SU-DHL-6 (cell line): ENCODE results near the gene LONRF2.

Experiments
- EZH2phosphoT487 ChIP-seq: fragments of 200-600 bp; sonication (generic), shearing (Covaris generic); conservative IDR thresholded peaks from 2 replicates; pipeline ENCODE4 v1.6.1; 2018; ENCODE audit warnings: mild to moderate bottlenecking, antibody characterized with exemption, low read length, moderate library complexity, mixed read lengths
- TF ChIP-seq, protein P1 (sequence below): fragments of 200-600 bp; sonication (generic); IDR thresholded peaks from one replicate; pipeline ENCODE4 v1.5.1; 2017; ENCODE audit warnings: antibody characterized with exemption, mild to moderate bottlenecking, low read length, moderate library complexity; ENCODE audit not compliant: insufficient read depth, poor library complexity, severe bottlenecking

GRCh38 chr2:100302585-100302892 is 19.8 kb downstream of the LONRF2 start:
- no peak for TF ChIP-seq EZH2phosphoT487
- TF ChIP-seq, protein P1, sequence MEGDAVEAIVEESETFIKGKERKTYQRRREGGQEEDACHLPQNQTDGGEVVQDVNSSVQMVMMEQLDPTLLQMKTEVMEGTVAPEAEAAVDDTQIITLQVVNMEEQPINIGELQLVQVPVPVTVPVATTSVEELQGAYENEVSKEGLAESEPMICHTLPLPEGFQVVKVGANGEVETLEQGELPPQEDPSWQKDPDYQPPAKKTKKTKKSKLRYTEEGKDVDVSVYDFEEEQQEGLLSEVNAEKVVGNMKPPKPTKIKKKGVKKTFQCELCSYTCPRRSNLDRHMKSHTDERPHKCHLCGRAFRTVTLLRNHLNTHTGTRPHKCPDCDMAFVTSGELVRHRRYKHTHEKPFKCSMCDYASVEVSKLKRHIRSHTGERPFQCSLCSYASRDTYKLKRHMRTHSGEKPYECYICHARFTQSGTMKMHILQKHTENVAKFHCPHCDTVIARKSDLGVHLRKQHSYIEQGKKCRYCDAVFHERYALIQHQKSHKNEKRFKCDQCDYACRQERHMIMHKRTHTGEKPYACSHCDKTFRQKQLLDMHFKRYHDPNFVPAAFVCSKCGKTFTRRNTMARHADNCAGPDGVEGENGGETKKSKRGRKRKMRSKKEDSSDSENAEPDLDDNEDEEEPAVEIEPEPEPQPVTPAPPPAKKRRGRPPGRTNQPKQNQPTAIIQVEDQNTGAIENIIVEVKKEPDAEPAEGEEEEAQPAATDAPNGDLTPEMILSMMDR = no peak
